ENCODE results near the gene PAPOLG.

DNA sequence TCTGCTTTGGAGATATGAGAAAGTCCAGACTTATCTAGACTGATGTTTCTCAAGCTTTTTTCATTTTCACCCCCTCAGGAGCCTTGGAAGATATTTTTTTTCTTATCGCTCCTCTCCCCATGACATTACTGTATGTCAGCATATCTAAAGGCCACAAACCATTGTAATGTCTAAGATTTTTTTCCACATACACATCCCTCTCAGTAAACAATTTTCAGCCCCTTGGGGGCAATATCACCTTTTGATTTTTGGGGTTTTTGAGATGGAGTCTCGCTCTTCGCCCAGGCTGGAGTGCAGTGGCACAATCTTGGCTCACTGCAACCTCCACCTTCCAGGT is 65.0 kb downstream of the PAPOLG start:
- TF ChIP-seq, protein P1, sequence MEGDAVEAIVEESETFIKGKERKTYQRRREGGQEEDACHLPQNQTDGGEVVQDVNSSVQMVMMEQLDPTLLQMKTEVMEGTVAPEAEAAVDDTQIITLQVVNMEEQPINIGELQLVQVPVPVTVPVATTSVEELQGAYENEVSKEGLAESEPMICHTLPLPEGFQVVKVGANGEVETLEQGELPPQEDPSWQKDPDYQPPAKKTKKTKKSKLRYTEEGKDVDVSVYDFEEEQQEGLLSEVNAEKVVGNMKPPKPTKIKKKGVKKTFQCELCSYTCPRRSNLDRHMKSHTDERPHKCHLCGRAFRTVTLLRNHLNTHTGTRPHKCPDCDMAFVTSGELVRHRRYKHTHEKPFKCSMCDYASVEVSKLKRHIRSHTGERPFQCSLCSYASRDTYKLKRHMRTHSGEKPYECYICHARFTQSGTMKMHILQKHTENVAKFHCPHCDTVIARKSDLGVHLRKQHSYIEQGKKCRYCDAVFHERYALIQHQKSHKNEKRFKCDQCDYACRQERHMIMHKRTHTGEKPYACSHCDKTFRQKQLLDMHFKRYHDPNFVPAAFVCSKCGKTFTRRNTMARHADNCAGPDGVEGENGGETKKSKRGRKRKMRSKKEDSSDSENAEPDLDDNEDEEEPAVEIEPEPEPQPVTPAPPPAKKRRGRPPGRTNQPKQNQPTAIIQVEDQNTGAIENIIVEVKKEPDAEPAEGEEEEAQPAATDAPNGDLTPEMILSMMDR (IDR thresholded peaks at IDR 0.05) = no peak
- TF ChIP-seq EZH2 (IDR thresholded peaks at IDR 0.05) = no peak
